H1 (cell line): ENCODE measurements around the gene B3GALNT1.

Experiments used
- ATF3 ChIP-seq: IDR thresholded peaks from 2 replicates; pipeline ENCODE4 v1.6.1; 2011; ENCODE audit warnings: low read depth, mild to moderate bottlenecking, low read length; ENCODE audit not compliant: insufficient read depth
- CHD7 ChIP-seq: fragments of 300-600 bp; sonication (generic); IDR thresholded peaks from 2 replicates; pipeline ENCODE4 v1.7.1; 2012; ENCODE audit warnings: low read length, moderate library complexity, mild to moderate bottlenecking, inconsistent platforms; ENCODE audit not compliant: insufficient replicate concordance
- EP300 ChIP-seq, 2 experiments: IDR thresholded peaks; 1 replicate in 1 of 2; 2 replicates in 1 of 2; pipeline ENCODE4 v1.6.1; 2011 to 2012; ENCODE audit warnings: low read depth in 2 of 2, low read length in 2 of 2, mild to moderate bottlenecking in 2 of 2, borderline replicate concordance in 1 of 2, inconsistent platforms in 1 of 2, moderate library complexity in 1 of 2
- POLR2A ChIP-seq, 2 experiments: IDR thresholded peaks; 1 replicate in 1 of 2; 2 replicates in 1 of 2; pipeline ENCODE4 v1.6.1; 2011; ENCODE audit warnings: low read depth in 2 of 2, low read length in 2 of 2, mild to moderate bottlenecking in 2 of 2; ENCODE audit errors: control extremely low read depth in 1 of 2
- POLR2AphosphoS5 ChIP-seq: IDR thresholded peaks from 2 replicates; pipeline ENCODE4 v1.6.1; 2011; ENCODE audit warnings: low read depth, low read length
- SRF ChIP-seq: IDR thresholded peaks from 2 replicates; pipeline ENCODE4 v1.6.1; 2011; ENCODE audit warnings: mild to moderate bottlenecking, low read depth, low read length, moderate library complexity
- TBP ChIP-seq: IDR thresholded peaks from 2 replicates; pipeline ENCODE4 v1.6.1; 2011; ENCODE audit warnings: low read depth, low read length, improper control_type of control experiment
- TCF12 ChIP-seq: IDR thresholded peaks from 2 replicates; pipeline ENCODE4 v1.6.1; 2011; ENCODE audit warnings: low read depth, mild to moderate bottlenecking, low read length
- TEAD4 ChIP-seq: IDR thresholded peaks from 2 replicates; pipeline ENCODE4 v1.6.1; 2012; ENCODE audit warnings: low read depth, low read length, inconsistent platforms, mixed read lengths
- YY1 ChIP-seq: IDR thresholded peaks from 2 replicates; pipeline ENCODE4 v1.6.1; 2011; ENCODE audit warnings: low read depth, mild to moderate bottlenecking, low read length
- TF ChIP-seq, protein P1 (sequence below), 3 experiments: IDR thresholded peaks; 1 replicate in 2 of 3; 2 replicates in 1 of 3; pipeline versions ENCODE4 v1.5.1 to v1.6.1; 2011; ENCODE audit warnings: low read length in 3 of 3, mild to moderate bottlenecking in 3 of 3, inconsistent platforms in 2 of 3, low read depth in 1 of 3, moderate library complexity in 1 of 3; ENCODE audit not compliant: insufficient read depth in 1 of 3; ENCODE audit errors: control extremely low read depth in 1 of 3

GRCh38 chr3:161051856-161052255, 53.3 kb downstream of the B3GALNT1 start:
- TF ChIP-seq EP300 (IDR thresholded peaks at IDR 0.05; ENCODE audit: borderline replicate concordance in 1 of 2, low read depth in 2 of 2, low read length in 2 of 2) (no peak), CHD7 (no peak), POLR2AphosphoS5 (no peak), POLR2A (IDR thresholded peaks at IDR 0.05; ENCODE audit: control extremely low read depth in 1 of 2, low read depth in 2 of 2, low read length in 2 of 2) (no peak), ATF3 (no peak), YY1 (no peak), TBP (no peak), TCF12 (no peak), SRF (no peak), TEAD4 (no peak)
- TF ChIP-seq, protein P1, sequence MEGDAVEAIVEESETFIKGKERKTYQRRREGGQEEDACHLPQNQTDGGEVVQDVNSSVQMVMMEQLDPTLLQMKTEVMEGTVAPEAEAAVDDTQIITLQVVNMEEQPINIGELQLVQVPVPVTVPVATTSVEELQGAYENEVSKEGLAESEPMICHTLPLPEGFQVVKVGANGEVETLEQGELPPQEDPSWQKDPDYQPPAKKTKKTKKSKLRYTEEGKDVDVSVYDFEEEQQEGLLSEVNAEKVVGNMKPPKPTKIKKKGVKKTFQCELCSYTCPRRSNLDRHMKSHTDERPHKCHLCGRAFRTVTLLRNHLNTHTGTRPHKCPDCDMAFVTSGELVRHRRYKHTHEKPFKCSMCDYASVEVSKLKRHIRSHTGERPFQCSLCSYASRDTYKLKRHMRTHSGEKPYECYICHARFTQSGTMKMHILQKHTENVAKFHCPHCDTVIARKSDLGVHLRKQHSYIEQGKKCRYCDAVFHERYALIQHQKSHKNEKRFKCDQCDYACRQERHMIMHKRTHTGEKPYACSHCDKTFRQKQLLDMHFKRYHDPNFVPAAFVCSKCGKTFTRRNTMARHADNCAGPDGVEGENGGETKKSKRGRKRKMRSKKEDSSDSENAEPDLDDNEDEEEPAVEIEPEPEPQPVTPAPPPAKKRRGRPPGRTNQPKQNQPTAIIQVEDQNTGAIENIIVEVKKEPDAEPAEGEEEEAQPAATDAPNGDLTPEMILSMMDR (IDR thresholded peaks at IDR 0.05; ENCODE audit: control extremely low read depth in 1 of 3, insufficient read depth in 1 of 3, low read depth in 1 of 3, low read length in 3 of 3) = no peak
